Transverse colon (tissue), 3 donors: ENCODE results near the gene MEX3C.

Experiments
- POLR2A ChIP-seq: fragments of 450-650 bp; IDR thresholded peaks from one replicate; pipeline ENCODE4 v1.6.1; 2016; ENCODE audit warnings: antibody characterized with exemption, mild to moderate bottlenecking, moderate library complexity
- TF ChIP-seq, protein P1 (sequence below), 5 experiments: fragments of 200-600 bp in 3 of 5; fragments of 450-650 bp in 2 of 5; sonication (generic) in 3 of 5; IDR thresholded peaks; 1 replicate in 2 of 5; 2 replicates in 3 of 5; pipeline ENCODE4 v1.5.1; 2016 to 2017; ENCODE audit warnings: antibody characterized with exemption in 5 of 5, inconsistent platforms in 3 of 5, mild to moderate bottlenecking in 2 of 5, moderate library complexity in 1 of 5

DNA sequence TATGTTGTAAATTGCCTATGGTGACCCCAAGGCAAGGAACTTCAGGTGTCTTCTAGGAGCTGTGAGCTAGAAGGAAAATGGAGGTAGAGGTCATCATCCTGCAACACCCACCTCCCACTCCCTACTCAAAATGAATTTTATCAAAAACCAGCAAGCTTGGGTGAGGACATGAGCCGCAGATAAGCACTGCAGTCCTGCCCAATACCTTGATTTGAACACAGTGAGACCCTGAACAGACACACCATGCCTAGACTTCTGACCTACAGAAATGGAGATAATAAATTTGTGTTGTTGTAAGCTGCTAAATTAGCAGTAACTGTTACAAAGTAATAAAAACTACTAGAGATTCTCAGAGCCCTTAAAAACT lies 13.4 kb downstream of the MEX3C start:
- TF ChIP-seq, protein P1, sequence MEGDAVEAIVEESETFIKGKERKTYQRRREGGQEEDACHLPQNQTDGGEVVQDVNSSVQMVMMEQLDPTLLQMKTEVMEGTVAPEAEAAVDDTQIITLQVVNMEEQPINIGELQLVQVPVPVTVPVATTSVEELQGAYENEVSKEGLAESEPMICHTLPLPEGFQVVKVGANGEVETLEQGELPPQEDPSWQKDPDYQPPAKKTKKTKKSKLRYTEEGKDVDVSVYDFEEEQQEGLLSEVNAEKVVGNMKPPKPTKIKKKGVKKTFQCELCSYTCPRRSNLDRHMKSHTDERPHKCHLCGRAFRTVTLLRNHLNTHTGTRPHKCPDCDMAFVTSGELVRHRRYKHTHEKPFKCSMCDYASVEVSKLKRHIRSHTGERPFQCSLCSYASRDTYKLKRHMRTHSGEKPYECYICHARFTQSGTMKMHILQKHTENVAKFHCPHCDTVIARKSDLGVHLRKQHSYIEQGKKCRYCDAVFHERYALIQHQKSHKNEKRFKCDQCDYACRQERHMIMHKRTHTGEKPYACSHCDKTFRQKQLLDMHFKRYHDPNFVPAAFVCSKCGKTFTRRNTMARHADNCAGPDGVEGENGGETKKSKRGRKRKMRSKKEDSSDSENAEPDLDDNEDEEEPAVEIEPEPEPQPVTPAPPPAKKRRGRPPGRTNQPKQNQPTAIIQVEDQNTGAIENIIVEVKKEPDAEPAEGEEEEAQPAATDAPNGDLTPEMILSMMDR (IDR thresholded peaks at IDR 0.05): no peak
- TF ChIP-seq POLR2A: no peak
